Stimulated activated CD4-positive, alpha-beta T cell treated with anti-CD3 and anti-CD28 coated beads, Interleukin-4, amount 100 ng/mL, for 48 hours (primary cell): ENCODE data around the gene ZFP62.

Experiments used
- DNase-seq, 2 donors: peaks; one replicate each; pipeline ENCODE4 v3.0.0-alpha.2; 2020; ENCODE audit warnings: low read depth in 2 of 2

Gene ZFP62

GRCh38 chr5:180810210-180810958, 50.7 kb downstream of the ZFP62 start:
- DNase-seq = peak; percentile 92

GRCh38 chr5:180809403-180810209, 51.5 kb downstream of the ZFP62 start:
- peak; percentile 70 to 93 for DNase-seq

- DNase-seq = no peak
Measured at GRCh38 chr5:180808461-180809000, 52.5 kb downstream of the ZFP62 start.

- DNase-seq = no peak
Measured at GRCh38 chr5:180807654-180808414, 53.2 kb downstream of the ZFP62 start.

- no peak for DNase-seq
Measured at GRCh38 chr5:180807046-180807445, 54.0 kb downstream of the ZFP62 start.

GRCh38 chr5:180806351-180807011, 54.6 kb downstream of the ZFP62 start:
- DNase-seq = no peak

- no peak for DNase-seq
Measured at GRCh38 chr5:180804129-180804618, 56.9 kb downstream of the ZFP62 start.

- DNase-seq = peak; percentile 76 to 85
Measured at GRCh38 chr5:180803181-180804128, 57.6 kb downstream of the ZFP62 start.

GRCh38 chr5:180802325-180803180, 58.5 kb downstream of the ZFP62 start, which contains the start of gene MGAT1:
Gene MGAT1 (minus strand): TSS chr5:180802806. CDS start chr5:180792971, 9,835 bp downstream.
- DNase-seq = peak; percentile 73 to 79

- no peak for DNase-seq
Measured at GRCh38 chr5:180801596-180802324, 59.3 kb downstream of the ZFP62 start.

GRCh38 chr5:180799902-180800801, 60.9 kb downstream of the ZFP62 start:
- no peak for DNase-seq

- no peak for DNase-seq
Measured at GRCh38 chr5:180799194-180799593, 61.9 kb downstream of the ZFP62 start.

- DNase-seq = no peak
Measured at GRCh38 chr5:180798193-180798592, 62.9 kb downstream of the ZFP62 start.
